NCI-H1092 treated with DMSO at 0.1 percent for 48 hours (cell line): Measurements from ENCODE around the gene NOL8.

Source experiments
- DNase-seq: peaks from one replicate; lab custom pipeline; 2025; lab: John Stamatoyannopoulos, UW

Gene NOL8

GRCh38 chr9:92312887-92313623, 12.1 kb downstream of the NOL8 start:
- DNase-seq = no peak

- no peak for DNase-seq
Measured at GRCh38 chr9:92310562-92310961, 14.6 kb downstream of the NOL8 start.

- peak; percentile 1 for DNase-seq
Measured at GRCh38 chr9:92308893-92309292, 16.3 kb downstream of the NOL8 start.

- no peak for DNase-seq
Measured at GRCh38 chr9:92300936-92301335, 24.2 kb downstream of the NOL8 start.

- DNase-seq = no peak
Measured at GRCh38 chr9:92299116-92299515, 26.0 kb downstream of the NOL8 start.

- DNase-seq = no peak
Measured at GRCh38 chr9:92298036-92298435, 27.1 kb downstream of the NOL8 start.

- DNase-seq = no peak
Measured at GRCh38 chr9:92297611-92298010, 27.5 kb downstream of the NOL8 start.

- DNase-seq = no peak
Measured at GRCh38 chr9:92295827-92296258, 29.3 kb downstream of the NOL8 start.

GRCh38 chr9:92295240-92295790, 29.8 kb downstream of the NOL8 start:
- DNase-seq = no peak

GRCh38 chr9:92294297-92294676, 30.9 kb downstream of the NOL8 start:
- DNase-seq = no peak

GRCh38 chr9:92293452-92294296, 31.5 kb downstream of the NOL8 start, which contains the start of gene IARS1:
TSS of gene IARS1 (minus strand) at chr9:92293697. CDS start at chr9:92289419, 4,278 bp downstream.
- DNase-seq = peak; percentile 97

- no peak for DNase-seq
Measured at GRCh38 chr9:92293075-92293354, 32.1 kb downstream of the NOL8 start.

GRCh38 chr9:92292338-92293074, 32.6 kb downstream of the NOL8 start:
- DNase-seq = no peak

- DNase-seq = no peak
Measured at GRCh38 chr9:92291577-92291976, 33.6 kb downstream of the NOL8 start.

GRCh38 chr9:92290785-92291429, 34.2 kb downstream of the NOL8 start:
- no peak for DNase-seq

- DNase-seq = no peak
Measured at GRCh38 chr9:92289708-92290390, 35.3 kb downstream of the NOL8 start.

GRCh38 chr9:92279302-92279701, 45.8 kb downstream of the NOL8 start:
- no peak for DNase-seq

GRCh38 chr9:92278110-92278509, 47.0 kb downstream of the NOL8 start:
- no peak for DNase-seq

GRCh38 chr9:92276331-92277032, 48.7 kb downstream of the NOL8 start:
- DNase-seq = no peak

- no peak for DNase-seq
Measured at GRCh38 chr9:92275541-92275940, 49.6 kb downstream of the NOL8 start.

- no peak for DNase-seq
Measured at GRCh38 chr9:92270511-92270910, 54.6 kb downstream of the NOL8 start.
